HG02938 (cell line): ENCODE data around the gene SMAD6.

Experiments used
- ATAC-seq: cut with Tn5 transposase; IDR thresholded peaks from one replicate; pipeline ENCODE4 v1.9.1; 2021; ENCODE audit warnings: mild to moderate bottlenecking, moderate library complexity; ENCODE audit not compliant: unreplicated experiment

The SMAD6 gene

GRCh38 chr15:66702035-66702786, at the start of gene SMAD6:
Gene SMAD6, plus strand, starts transcription at chr15:66702236. Its CDS starts 1,023 bp downstream, at chr15:66703259.
- peak; percentile 22 for ATAC-seq

GRCh38 chr15:66652806-66653205, 49.2 kb upstream of the SMAD6 start:
- ATAC-seq: no peak

- no peak for ATAC-seq
Observed at GRCh38 chr15:66653398-66653797, 48.6 kb upstream of the SMAD6 start.

GRCh38 chr15:66653852-66654251, 48.2 kb upstream of the SMAD6 start:
- ATAC-seq: no peak

- ATAC-seq: no peak
Observed at GRCh38 chr15:66654361-66654738, 47.7 kb upstream of the SMAD6 start.

GRCh38 chr15:66654739-66655375, 47.2 kb upstream of the SMAD6 start:
- ATAC-seq: no peak

- ATAC-seq: no peak
Observed at GRCh38 chr15:66655511-66655910, 46.5 kb upstream of the SMAD6 start.

GRCh38 chr15:66655997-66656396, 46.0 kb upstream of the SMAD6 start:
- ATAC-seq: no peak

- ATAC-seq: no peak
Observed at GRCh38 chr15:66657185-66658020, 44.6 kb upstream of the SMAD6 start.

GRCh38 chr15:66658044-66658443, 44.0 kb upstream of the SMAD6 start:
- ATAC-seq: no peak

- no peak for ATAC-seq
Observed at GRCh38 chr15:66658855-66659254, 43.2 kb upstream of the SMAD6 start.

- ATAC-seq: no peak
Observed at GRCh38 chr15:66659384-66659783, 42.7 kb upstream of the SMAD6 start.

GRCh38 chr15:66661432-66662096, 40.5 kb upstream of the SMAD6 start:
- ATAC-seq: no peak

GRCh38 chr15:66662522-66662921, 39.5 kb upstream of the SMAD6 start:
- no peak for ATAC-seq

GRCh38 chr15:66663664-66664063, 38.4 kb upstream of the SMAD6 start:
- no peak for ATAC-seq

- ATAC-seq: no peak
Observed at GRCh38 chr15:66670175-66670574, 31.9 kb upstream of the SMAD6 start.

GRCh38 chr15:66670762-66671580, 31.1 kb upstream of the SMAD6 start:
- no peak for ATAC-seq

- no peak for ATAC-seq
Observed at GRCh38 chr15:66672867-66673266, 29.2 kb upstream of the SMAD6 start.

GRCh38 chr15:66673410-66674322, 28.4 kb upstream of the SMAD6 start:
- ATAC-seq: no peak
